ENCODE results near the gene NLRP12.
"Not testable (repeated sequence)": the region's sequence is repeated elsewhere in the genome, so short reads cannot be mapped to it uniquely, and the experiment has no call there.

Gene NLRP12

GRCh38 chr19:53824134-53824611 is at the start of gene NLRP12:
TSS of gene NLRP12 (minus strand) at chr19:53824314. CDS start at chr19:53824174, 140 bp downstream.
- no peak for DNase-seq

GRCh38 chr19:53872762-53873161 is 48.6 kb upstream of the NLRP12 start:
- DNase-seq = no peak

GRCh38 chr19:53871454-53871853 is 47.3 kb upstream of the NLRP12 start:
- no peak for DNase-seq

GRCh38 chr19:53870485-53870844 is 46.4 kb upstream of the NLRP12 start:
- no peak for DNase-seq

- not testable (repeated sequence) for DNase-seq
These were observed 45.8 kb upstream of the NLRP12 start for GRCh38 chr19:53869805-53870484.

GRCh38 chr19:53868892-53869804 is 45.0 kb upstream of the NLRP12 start:
- DNase-seq = peak; percentile 73 to 75

- DNase-seq = no peak
These were observed 44.2 kb upstream of the NLRP12 start for GRCh38 chr19:53868091-53868891.

GRCh38 chr19:53867225-53868090 is 43.3 kb upstream of the NLRP12 start, which contains the start of gene MYADM:
TSS of gene MYADM (plus strand) at chr19:53867883. CDS start at chr19:53873530, 5,647 bp downstream.
- peak; percentile 89 to 96 for DNase-seq

GRCh38 chr19:53866865-53867224 is 42.7 kb upstream of the NLRP12 start:
- no peak for DNase-seq

GRCh38 chr19:53865918-53866864 is 42.1 kb upstream of the NLRP12 start:
- peak; percentile 13 to 66 for DNase-seq

GRCh38 chr19:53865523-53865917 is 41.4 kb upstream of the NLRP12 start:
- DNase-seq = no peak

- DNase-seq = no peak
These were observed 40.3 kb upstream of the NLRP12 start for GRCh38 chr19:53864308-53864836.

GRCh38 chr19:53853707-53854106 is 29.6 kb upstream of the NLRP12 start:
- DNase-seq = no peak

- no peak for DNase-seq
These were observed 25.1 kb upstream of the NLRP12 start for GRCh38 chr19:53849237-53849676.

GRCh38 chr19:53847555-53847954 is 23.4 kb upstream of the NLRP12 start:
- DNase-seq = no peak

- DNase-seq = no peak
These were observed 20.7 kb upstream of the NLRP12 start for GRCh38 chr19:53844849-53845246.

- DNase-seq = not testable (repeated sequence)
These were observed 16.8 kb upstream of the NLRP12 start for GRCh38 chr19:53840914-53841313.

- DNase-seq = not testable (repeated sequence)
These were observed 16.1 kb upstream of the NLRP12 start for GRCh38 chr19:53840241-53840640.

- not testable (repeated sequence) for DNase-seq
These were observed 14.3 kb upstream of the NLRP12 start for GRCh38 chr19:53838446-53838845.

- not testable (repeated sequence) for DNase-seq
These were observed 8.7 kb upstream of the NLRP12 start for GRCh38 chr19:53832861-53833260.
